Calu3 (cell line): ENCODE results near the gene RGS18. TPM values are rescaled to one million over a fixed set of nuclear protein-coding genes. Genes with fewer than 3 reads are reported as not detected.

Experiments
- Bru-seq: library from RNA; stranded (reverse); fragments of 400-500 nt; gene quantifications from one replicate; lab custom pipeline; 2021; lab: Mats Ljungman, UMichigan
- BruChase-seq, 2 experiments: library from RNA; stranded (reverse); fragments of 400-500 nt; gene quantifications; one replicate each; lab custom pipeline; 2021; lab: Mats Ljungman, UMichigan
- BruUV-seq: library from RNA; stranded (reverse); fragments of 400-500 nt; replicated peaks from 2 replicates; lab custom pipeline; 2021; lab: Mats Ljungman, UMichigan
- CTCF ChIA-PET: fragments of 300-600 bp; sonication (Branson Sonifier 250); formaldehyde crosslinking; loops from one replicate; lab custom pipeline; 2022; ENCODE audit warnings: antibody characterized with exemption; lab: Charles Lee
- DNase-seq: peaks from one replicate; pipeline ENCODE4 v3.0.0; 2022
- H3K27ac Mint-ChIP-seq: one replicate; pipeline ENCODE4 v1.8.0; 2022; ENCODE audit warnings: mixed read lengths; ENCODE audit not compliant: unreplicated experiment
- H3K27me3 Mint-ChIP-seq: one replicate; pipeline ENCODE4 v1.8.0; 2022; ENCODE audit warnings: mixed read lengths; ENCODE audit not compliant: unreplicated experiment
- H3K36me3 Mint-ChIP-seq: one replicate; pipeline ENCODE4 v1.8.0; 2022; ENCODE audit warnings: mild to moderate bottlenecking, moderate library complexity, mixed read lengths; ENCODE audit not compliant: insufficient read depth, unreplicated experiment
- H3K4me1 Mint-ChIP-seq: one replicate; pipeline ENCODE4 v1.8.0; 2022; ENCODE audit warnings: mild to moderate bottlenecking, low read depth, mixed read lengths; ENCODE audit not compliant: unreplicated experiment
- H3K4me3 Mint-ChIP-seq: one replicate; pipeline ENCODE4 v1.8.0; 2022; ENCODE audit warnings: mild to moderate bottlenecking, low read depth, moderate library complexity, mixed read lengths; ENCODE audit not compliant: unreplicated experiment
- H3K9me3 Mint-ChIP-seq: one replicate; pipeline ENCODE4 v1.8.0; 2022; ENCODE audit warnings: low read depth, mixed read lengths; ENCODE audit not compliant: unreplicated experiment
- intact Hi-C: fragments of 100-400 bp; cut with micrococcal nuclease; formaldehyde crosslinking; loops from one replicate; pipeline ENCODE4 v1.10.0; 2022; ENCODE audit not compliant: unreplicated experiment
- long read RNA-seq: library from polyadenylated mRNA; stranded (forward); transcript quantifications from one replicate; pipeline ENCODE4 v2.0.0, GENCODE V29; 2022
- total RNA-seq: library from RNA; stranded (reverse); gene quantifications from 2 replicates; pipeline ENCODE4 v1.2.3, GENCODE V29; 2022
- TF ChIP-seq, protein P1 (sequence below): fragments of 200-600 bp; IDR thresholded peaks from one replicate; pipeline ENCODE4 v1.8.0; 2022; ENCODE audit warnings: antibody characterized with exemption; ENCODE audit not compliant: unreplicated experiment

The RGS18 gene
- total RNA-seq, result not detected in 2 replicates
- not detected for Bru-seq, nascent RNA
- BruChase-seq, experiment 1, labeled RNA remaining after a 6-hour chase, result not detected
- BruChase-seq, experiment 2, labeled RNA remaining after a 2-hour chase, result not detected
- long read RNA-seq, result 0 reads

DNA sequence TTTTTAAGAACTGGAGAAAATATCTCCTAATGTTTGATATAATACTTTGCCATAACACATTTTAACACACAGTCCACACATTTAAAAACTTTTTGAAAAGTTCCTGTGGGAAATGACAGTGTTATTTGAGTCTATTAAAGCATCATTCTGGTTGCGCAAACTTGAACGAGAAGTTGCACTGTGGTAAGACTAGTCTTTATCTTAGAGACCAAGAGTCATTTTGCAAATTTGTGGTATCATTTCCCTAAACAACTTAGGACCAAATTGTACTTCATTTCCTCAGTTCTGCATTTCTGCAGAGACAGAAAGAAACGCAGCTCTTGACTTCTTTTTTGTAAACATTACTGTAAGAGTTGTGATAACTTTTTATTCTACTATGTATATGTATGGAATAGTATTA is at the start of gene RGS18:
Gene RGS18 (plus strand): TSS at position 282 of the 400 bp plus-strand sequence. CDS start 176 bp downstream, outside the sequence.
- DNase-seq, result no peak
- BruUV-seq, result no TSS peak

GRCh38 chr1:192109576-192109975 is 48.7 kb upstream of the RGS18 start:
- CTCF ChIA-PET, result interaction anchor here (0.7 kb wide), 1 partner anchor 348 kb away, joined by 3 read pairs; no protein-coding TSS in a partner anchor
- TF ChIP-seq, protein P1, sequence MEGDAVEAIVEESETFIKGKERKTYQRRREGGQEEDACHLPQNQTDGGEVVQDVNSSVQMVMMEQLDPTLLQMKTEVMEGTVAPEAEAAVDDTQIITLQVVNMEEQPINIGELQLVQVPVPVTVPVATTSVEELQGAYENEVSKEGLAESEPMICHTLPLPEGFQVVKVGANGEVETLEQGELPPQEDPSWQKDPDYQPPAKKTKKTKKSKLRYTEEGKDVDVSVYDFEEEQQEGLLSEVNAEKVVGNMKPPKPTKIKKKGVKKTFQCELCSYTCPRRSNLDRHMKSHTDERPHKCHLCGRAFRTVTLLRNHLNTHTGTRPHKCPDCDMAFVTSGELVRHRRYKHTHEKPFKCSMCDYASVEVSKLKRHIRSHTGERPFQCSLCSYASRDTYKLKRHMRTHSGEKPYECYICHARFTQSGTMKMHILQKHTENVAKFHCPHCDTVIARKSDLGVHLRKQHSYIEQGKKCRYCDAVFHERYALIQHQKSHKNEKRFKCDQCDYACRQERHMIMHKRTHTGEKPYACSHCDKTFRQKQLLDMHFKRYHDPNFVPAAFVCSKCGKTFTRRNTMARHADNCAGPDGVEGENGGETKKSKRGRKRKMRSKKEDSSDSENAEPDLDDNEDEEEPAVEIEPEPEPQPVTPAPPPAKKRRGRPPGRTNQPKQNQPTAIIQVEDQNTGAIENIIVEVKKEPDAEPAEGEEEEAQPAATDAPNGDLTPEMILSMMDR, result no peak
- Mint-ChIP-seq H3K36me3 (no peaks in the 10 kb centered on the region), H3K4me1 (no peaks in the 10 kb centered on the region), H3K27me3 (no peaks in the 10 kb centered on the region), H3K4me3 (no peak overlapping the region), H3K9me3 (no peaks in the 10 kb centered on the region), H3K27ac (no peak overlapping the region)
- intact Hi-C loops, result no loop called here
- no TSS peak for BruUV-seq
- DNase-seq, result no peak

More for the DNA sequence above, at the start of gene RGS18:
- CTCF ChIA-PET, result no interaction called here
- Mint-ChIP-seq H3K4me3 (no peak within 1 kb of the TSS), H3K4me1 (no peaks in the 10 kb centered on the region), H3K36me3 (no peaks in the 10 kb centered on the region), H3K27me3 (no peaks in the 10 kb centered on the region), H3K9me3 (no peaks in the 10 kb centered on the region), H3K27ac (no peak within 1 kb of the TSS)
- intact Hi-C loops, result no loop called here
- TF ChIP-seq, protein P1, result no peak

DNA sequence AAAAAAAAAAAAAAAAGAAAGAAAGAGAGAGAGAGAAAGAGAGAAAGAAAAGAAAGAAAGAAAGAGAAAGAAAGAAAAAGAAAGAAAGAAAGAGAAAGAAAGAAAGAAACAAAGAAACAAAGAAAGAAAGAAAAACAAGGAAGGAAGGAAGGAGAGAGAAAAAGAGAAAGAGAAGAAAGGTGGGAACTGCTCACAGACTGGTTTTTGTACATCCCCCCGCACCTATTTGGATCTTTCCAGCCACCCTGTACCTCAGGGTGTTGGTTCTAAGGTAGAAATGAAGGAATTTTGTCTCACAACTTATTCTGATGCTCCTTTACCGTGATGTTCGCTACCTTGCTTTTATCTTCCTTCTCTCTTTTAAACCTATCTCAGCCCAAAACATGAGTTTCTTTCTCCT is 43.3 kb upstream of the RGS18 start:
- H3K36me3 Mint-ChIP-seq, result no peaks in the 10 kb centered on the region
- no peak for DNase-seq
- H3K4me1 Mint-ChIP-seq, result no peaks in the 10 kb centered on the region
- H3K4me3 Mint-ChIP-seq, result no peak overlapping the region
- CTCF ChIA-PET, result no interaction called here
- H3K27ac Mint-ChIP-seq, result no peak overlapping the region
- peaks cover 5% of the 10 kb centered on the region for H3K9me3 Mint-ChIP-seq
- intact Hi-C loops, result no loop called here
- TF ChIP-seq, protein P1, result no peak
- no peaks in the 10 kb centered on the region for H3K27me3 Mint-ChIP-seq
- no TSS peak for BruUV-seq

GRCh38 chr1:192118881-192119405 is 39.3 kb upstream of the RGS18 start:
- BruUV-seq, result no TSS peak

More at GRCh38 chr1:192118881-192119405, 39.3 kb upstream of the RGS18 start:
- Mint-ChIP-seq H3K9me3 (peaks cover 7% of the 10 kb centered on the region), H3K4me1 (no peaks in the 10 kb centered on the region), H3K4me3 (no peak overlapping the region), H3K27me3 (no peaks in the 10 kb centered on the region), H3K27ac (no peak overlapping the region), H3K36me3 (no peaks in the 10 kb centered on the region)
- TF ChIP-seq, protein P1, result no peak
- CTCF ChIA-PET, result interaction anchor here (0.6 kb wide), 1 partner anchor 11 kb away, joined by 3 read pairs; no protein-coding TSS in a partner anchor
- DNase-seq, result no peak
- intact Hi-C loops, result no loop called here
